WI38 (cell line): ENCODE data around the gene BICRA.
A peak's percentile ranks its signal among the peaks of the same experiment; 100 is the strongest.

Experiments used
- H3K4me3 ChIP-seq: 2 replicates; pipeline ENCODE4 v1.5.1; 2011; ENCODE audit warnings: low read depth, mild to moderate bottlenecking, control low read depth, low read length
- CTCF ChIP-seq: IDR thresholded peaks from 2 replicates; pipeline ENCODE4 v1.5.1; 2012; ENCODE audit warnings: low read depth, mild to moderate bottlenecking, control low read depth, low read length

The BICRA gene

DNA sequence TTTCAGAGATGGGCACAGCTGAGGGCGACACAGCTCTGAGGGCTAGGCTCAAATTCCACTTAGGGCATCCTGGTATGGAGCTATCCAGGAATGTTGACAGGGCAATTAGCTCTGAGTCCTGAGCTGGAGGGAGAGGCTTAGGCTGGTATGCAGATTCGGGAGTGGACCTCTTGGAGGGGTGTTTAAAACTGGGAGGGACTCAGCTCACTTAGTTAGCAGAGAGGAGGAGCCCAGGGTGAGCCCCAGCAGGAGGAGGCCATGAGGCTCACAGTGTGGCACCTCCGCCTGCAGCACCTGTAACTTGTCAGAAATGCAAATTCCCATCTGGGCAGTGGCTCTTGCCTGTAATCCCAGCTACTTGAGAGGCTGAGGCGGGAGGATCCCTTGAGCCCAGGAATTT is 126.2 kb downstream of the BICRA start:
- H3K4me3 ChIP-seq, result no peak overlapping the region
- TF ChIP-seq CTCF, result no peak

GRCh38 chr19:47740866-47741519 is 132.1 kb downstream of the BICRA start:
- TF ChIP-seq CTCF, result no peak

DNA sequence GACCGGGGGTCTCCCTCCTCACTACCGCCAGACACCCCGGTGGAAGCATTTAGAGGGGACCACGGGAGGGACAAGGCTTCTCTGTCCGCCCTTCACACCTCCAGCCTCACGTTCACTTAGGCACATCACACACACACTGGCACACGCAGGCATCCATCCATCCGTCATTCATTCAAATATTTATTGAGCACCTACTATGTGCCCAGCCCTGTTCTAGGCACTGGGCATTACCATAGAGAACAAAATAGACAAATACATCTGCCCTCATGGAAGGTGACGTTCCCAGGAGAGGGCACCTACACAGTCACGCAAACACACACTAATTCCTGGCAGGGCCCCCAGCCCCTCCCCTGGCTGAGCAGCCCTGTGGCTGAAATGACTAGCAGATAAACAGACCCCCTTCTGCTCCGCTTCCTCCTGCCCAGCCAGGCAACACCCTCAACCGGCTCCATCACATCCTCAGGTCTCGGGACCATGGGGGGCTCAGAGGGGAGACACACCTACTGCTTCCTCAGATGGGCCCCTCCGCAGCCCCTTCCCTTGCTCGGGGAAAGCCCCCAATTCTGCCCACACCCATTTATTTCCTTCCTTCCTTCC is 132.7 kb downstream of the BICRA start:
- no peak for TF ChIP-seq CTCF
- H3K4me3 ChIP-seq, result no peak overlapping the region

More at GRCh38 chr19:47740866-47741519, 132.1 kb downstream of the BICRA start:
- H3K4me3 ChIP-seq, result no peak overlapping the region

DNA sequence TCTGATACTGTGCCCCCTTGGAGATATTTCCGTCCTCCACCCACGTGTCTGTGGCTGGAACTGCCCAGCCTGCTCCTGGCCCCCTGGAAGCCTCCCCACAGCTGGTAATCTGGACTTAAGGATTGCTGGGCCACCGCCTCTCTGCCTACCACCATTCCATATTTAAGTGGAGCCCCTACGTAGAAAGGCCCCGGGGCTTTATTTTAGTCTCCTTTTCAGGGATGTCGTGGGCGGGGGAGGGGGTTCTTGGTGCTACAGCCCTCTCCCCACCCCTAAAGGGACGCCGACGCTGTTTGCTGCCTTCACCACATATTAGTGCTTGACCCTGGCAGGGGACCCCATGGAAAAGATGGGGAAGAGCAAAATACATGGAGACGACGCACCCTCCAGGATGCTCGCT is 133.7 kb downstream of the BICRA start:
- no peak for TF ChIP-seq CTCF
- no peak overlapping the region; the same call in 1 of the 2 replicates for H3K4me3 ChIP-seq

DNA sequence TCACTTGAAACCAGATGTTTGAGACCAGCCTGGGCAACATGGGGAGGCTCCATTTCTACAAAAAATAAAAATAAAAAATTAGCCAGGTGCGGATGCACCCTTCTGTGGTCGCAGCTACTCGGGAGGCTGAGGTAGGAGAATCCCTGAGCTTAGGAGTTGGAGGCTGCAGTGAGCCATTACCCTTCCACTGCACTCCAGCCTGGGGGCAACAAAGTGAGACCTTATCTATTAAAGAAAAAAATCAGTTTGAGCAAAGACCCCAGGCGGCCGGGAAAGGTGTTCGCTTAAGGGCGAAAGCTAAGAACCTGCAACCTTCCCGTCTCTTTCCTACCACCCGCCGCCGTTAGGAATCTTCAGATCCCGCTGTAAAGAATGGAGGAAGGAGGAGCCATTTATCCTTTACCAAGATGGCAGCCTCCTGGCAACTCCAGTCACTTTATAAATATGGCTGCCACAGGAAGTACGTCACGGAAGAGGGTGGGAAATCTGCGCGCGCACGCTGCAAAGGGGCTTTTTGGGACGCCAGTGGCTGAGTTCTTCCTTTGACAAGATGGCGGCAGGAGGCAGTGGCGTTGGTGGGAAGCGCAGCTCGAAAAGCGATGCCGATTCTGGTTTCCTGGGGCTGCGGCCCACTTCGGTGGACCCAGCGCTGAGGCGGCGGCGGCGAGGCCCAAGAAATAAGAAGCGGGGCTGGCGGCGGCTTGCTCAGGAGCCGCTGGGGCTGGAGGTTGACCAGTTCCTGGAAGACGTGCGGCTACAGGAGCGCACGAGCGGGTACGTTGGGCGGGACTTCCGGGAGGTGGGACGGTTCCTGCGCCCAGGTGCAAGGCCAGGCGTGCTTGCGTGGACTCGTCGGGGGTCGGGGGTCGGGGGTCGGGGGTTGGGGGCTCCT is 136.3 kb downstream of the BICRA start, which contains the start of gene NOP53:
Gene NOP53, plus strand, starts transcription at position 537 of the 892 bp plus-strand sequence. Its CDS starts 14 bp downstream, at position 551.
- no peak for TF ChIP-seq CTCF
- H3K4me3 ChIP-seq, result peak within 1 kb of the TSS; percentile 80

DNA sequence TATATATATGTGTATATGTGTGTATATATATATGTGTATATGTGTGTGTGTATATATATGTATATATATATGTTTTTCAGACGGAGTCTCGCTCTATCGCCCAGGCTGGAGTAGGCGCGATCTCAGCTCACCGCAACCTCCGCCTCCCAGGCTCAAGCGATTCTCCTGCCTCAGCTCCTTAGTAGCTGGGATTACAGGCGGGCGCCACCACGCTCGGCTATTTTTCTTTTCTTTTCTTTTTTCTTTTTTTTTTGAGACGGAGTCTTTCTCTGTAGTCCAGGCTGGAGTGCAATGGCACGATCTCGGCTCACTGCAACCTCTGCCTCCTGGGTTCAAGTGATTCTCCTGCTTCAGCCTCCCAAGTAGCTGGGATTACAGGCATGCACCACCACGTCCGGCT is 137.2 kb downstream of the BICRA start:
- peak overlapping the region; percentile 80 for H3K4me3 ChIP-seq

DNA sequence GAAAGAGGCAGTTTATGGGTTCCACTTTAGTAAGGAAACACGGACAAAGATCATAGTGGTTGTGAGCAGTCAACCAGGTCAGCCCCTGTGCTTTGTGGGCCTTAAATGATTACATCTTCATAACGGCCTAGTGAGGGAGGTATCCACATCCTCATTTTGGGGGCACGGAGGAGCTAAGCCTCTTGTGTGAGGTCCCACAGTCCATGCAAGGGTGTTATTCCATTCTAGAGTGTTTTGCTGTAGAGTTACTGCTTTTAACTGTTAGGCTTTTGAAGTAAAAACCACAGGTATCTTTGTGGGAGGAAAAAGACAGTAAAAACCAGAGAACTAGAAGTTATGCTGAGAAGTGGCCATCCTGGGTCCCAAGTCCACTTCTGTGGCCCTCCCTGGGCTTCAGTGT is 140.4 kb downstream of the BICRA start:
- no peak for TF ChIP-seq CTCF
- H3K4me3 ChIP-seq, result no peak overlapping the region
